Endothelial cell of umbilical vein (primary cell): ENCODE data around the gene SRGAP3. TPM values are rescaled to one million over a fixed set of nuclear protein-coding genes. Genes with fewer than 3 reads are reported as not detected.

Experiments used
- BruUV-seq: library from RNA; stranded (reverse); fragments of 400-500 nt; replicated peaks from 2 replicates; lab custom pipeline; 2021; lab: Mats Ljungman, UMichigan
- CTCF ChIA-PET: fragments of 300-600, 350-600 bp; sonication (Branson Sonifier 250); formaldehyde crosslinking; loops from one replicate; lab custom pipeline; 2021; ENCODE audit warnings: antibody characterized with exemption, inconsistent platforms; lab: Charles Lee
- POLR2A ChIA-PET: fragments of 300-600, 350-600 bp; sonication (Branson Sonifier 250); formaldehyde crosslinking; loops from one replicate; lab custom pipeline; 2021; ENCODE audit warnings: antibody characterized with exemption, inconsistent platforms; lab: Charles Lee
- DNase-seq: peaks from one replicate; pipeline ENCODE4 v3.0.0-alpha.2; 2011; ENCODE audit warnings: low read depth, low spot score
- FAIRE-seq: peaks from 2 replicates; lab custom pipeline; 2011; peaks lifted over from hg19 to GRCh38; lab: Jason Lieb, UNC
- H2AFZ ChIP-seq: 2 replicates; pipeline ENCODE4 v1.6.0; 2012; ENCODE audit warnings: low read depth, low read length, control low read depth, inconsistent platforms
- H3K27ac ChIP-seq: 2 replicates; pipeline ENCODE4 v1.5.1; 2011; ENCODE audit warnings: low read depth, mild to moderate bottlenecking, control low read depth, low read length, moderate library complexity; ENCODE audit not compliant: insufficient read depth
- H3K27me3 ChIP-seq, 2 experiments: 2 replicates each; pipeline versions ENCODE4 v1.6.0 to v1.6.1; 2011; ENCODE audit warnings: low read length in 2 of 2, mixed read lengths in 1 of 2; ENCODE audit not compliant: control insufficient read depth in 2 of 2, insufficient read depth in 2 of 2
- H3K36me3 ChIP-seq, 2 experiments: 2 replicates in 1 of 2; 3 replicates in 1 of 2; pipeline ENCODE4 v1.5.1; 2011; ENCODE audit warnings: low read length in 2 of 2, mild to moderate bottlenecking in 1 of 2, moderate library complexity in 1 of 2; ENCODE audit not compliant: control insufficient read depth in 2 of 2, insufficient read depth in 2 of 2; ENCODE audit errors: extremely low read depth in 1 of 2
- H3K4me1 ChIP-seq: 3 replicates; pipeline ENCODE4 v1.5.1; 2011; ENCODE audit warnings: mild to moderate bottlenecking, low read length; ENCODE audit not compliant: control insufficient read depth, insufficient read depth; ENCODE audit errors: extremely low read depth
- H3K4me2 ChIP-seq: 2 replicates; pipeline ENCODE4 v1.6.1; 2011; ENCODE audit warnings: low read length, control low read depth, mixed read lengths; ENCODE audit not compliant: insufficient read depth
- H3K4me3 ChIP-seq, 3 experiments: fragments of 200-600 bp in 1 of 3; sonication (generic), shearing (Covaris generic) in 1 of 3; replicated peaks in 1 of 3; 2 replicates each; pipeline ENCODE4 v1.5.1; 2011 to 2016; ENCODE audit warnings: control low read depth in 3 of 3, low read length in 3 of 3, mild to moderate bottlenecking in 2 of 3, inconsistent platforms in 1 of 3, low read depth in 1 of 3, moderate library complexity in 1 of 3; ENCODE audit not compliant: insufficient read depth in 1 of 3
- H3K79me2 ChIP-seq: 2 replicates; pipeline ENCODE4 v1.6.0; 2012; ENCODE audit warnings: low read length, inconsistent platforms; ENCODE audit not compliant: control insufficient read depth, insufficient read depth
- H3K9ac ChIP-seq: replicated peaks from 2 replicates; pipeline ENCODE3; 2011; ENCODE audit warnings: low read length, control low read depth; ENCODE audit not compliant: insufficient read depth; ENCODE audit errors: extremely low read depth
- H3K9me1 ChIP-seq: replicated peaks from 3 replicates; pipeline ENCODE4 v1.6.0; 2011; ENCODE audit warnings: mild to moderate bottlenecking, low read length; ENCODE audit not compliant: control insufficient read depth, insufficient read depth; ENCODE audit errors: extremely low read depth
- H3K9me3 ChIP-seq: replicated peaks from 2 replicates; pipeline ENCODE4 v1.5.1; 2012; ENCODE audit warnings: low read length, inconsistent platforms; ENCODE audit not compliant: control insufficient read depth, insufficient read depth
- H4K20me1 ChIP-seq: replicated peaks from 2 replicates; pipeline ENCODE3; 2011; ENCODE audit warnings: mild to moderate bottlenecking, low read length; ENCODE audit not compliant: control insufficient read depth, insufficient read depth; ENCODE audit errors: extremely low read depth
- FOS ChIP-seq: IDR thresholded peaks from 2 replicates; pipeline ENCODE4 v1.6.1; 2011; ENCODE audit warnings: mild to moderate bottlenecking, low read length, moderate library complexity, borderline replicate concordance; ENCODE audit not compliant: insufficient read depth
- GATA2 ChIP-seq: IDR thresholded peaks from 2 replicates; pipeline ENCODE4 v1.7.0; 2011; ENCODE audit warnings: low read depth, mild to moderate bottlenecking, moderate library complexity, mixed read lengths, low read length; ENCODE audit not compliant: insufficient read length, insufficient read depth
- POLR2A ChIP-seq: IDR thresholded peaks from 2 replicates; pipeline ENCODE4 v1.6.1; 2012; ENCODE audit warnings: low read depth, mild to moderate bottlenecking, control low read depth, low read length
- dilution Hi-C: fragments of 300-500 bp; cut with MboI; formaldehyde crosslinking; loops from one replicate; pipeline ENCODE4 v1.15.0; 2019; ENCODE audit warnings: low sequenced_read_pairs; ENCODE audit not compliant: extremely low pct_ligation_motif_present
- intact Hi-C: fragments of 100-400 bp; cut with micrococcal nuclease; formaldehyde crosslinking; loops from one replicate; pipeline ENCODE4 v1.10.0; 2022
- polyA plus RNA-seq, 4 experiments: library from polyadenylated mRNA; depleted of rRNA in 3 of 4; stranded (reverse) in 3 of 4; unstranded in 1 of 4; fragments of >200 nt; gene quantifications; 2 replicates each; pipeline versions ENCODE4 v1.2.1 to v1.2.3, GENCODE V29; 2011 to 2012; ENCODE audit warnings: missing spikeins in 1 of 4
- total RNA-seq: library from RNA; stranded (reverse); gene quantifications from 2 replicates; pipeline ENCODE4 v1.2.3, GENCODE V29; 2021
- TF ChIP-seq, protein P1 (sequence below), 2 donors: IDR thresholded peaks; 1 replicate in 1 of 2; 2 replicates in 1 of 2; pipeline ENCODE4 v1.5.1; 2011; ENCODE audit warnings: low read length in 2 of 2, mild to moderate bottlenecking in 2 of 2, moderate library complexity in 2 of 2, control low read depth in 1 of 2, inconsistent platforms in 1 of 2, low read depth in 1 of 2; ENCODE audit not compliant: insufficient read depth in 1 of 2; ENCODE audit errors: extremely low read depth in 1 of 2

The SRGAP3 gene
- total and polyA plus RNA-seq, 2 donors (not counting 3 experiments of a cell fraction or from before 2014, with no cell fraction given): 0.06 TPM; not detected in 1

DNA sequence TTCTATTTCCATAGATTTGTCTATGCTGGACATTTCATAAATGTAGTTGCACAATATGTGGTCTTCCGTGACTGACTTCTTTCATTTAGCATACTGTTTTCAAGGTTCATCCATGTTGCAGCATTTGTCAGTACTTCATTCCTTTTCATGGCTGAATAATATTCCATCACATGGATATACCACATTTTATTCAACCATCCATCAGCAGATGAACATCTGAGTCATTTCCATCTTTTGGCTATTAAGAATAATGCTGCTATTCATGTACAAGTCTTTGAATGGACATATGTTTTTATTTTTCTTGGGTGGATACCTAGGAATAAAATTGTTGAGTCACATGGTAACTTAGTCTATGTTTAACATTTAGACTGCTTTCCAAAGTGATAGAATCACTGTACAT, 186.9 kb downstream of the SRGAP3 start:
- Histone ChIP-seq H3K9me1 (no peaks in the 10 kb centered on the region), H3K4me1 (no peaks in the 10 kb centered on the region), H3K36me3 (no peaks in the 10 kb centered on the region), H3K27ac (no peak overlapping the region), H3K27me3 (no peaks in the 10 kb centered on the region), H2AFZ (no peak overlapping the region), H3K79me2 (no peaks in the 10 kb centered on the region), H3K9ac (no peak overlapping the region), H3K4me3 (no peak overlapping the region), H3K4me2 (no peak overlapping the region), H3K9me3 (no peaks in the 10 kb centered on the region), H4K20me1 (no peaks in the 10 kb centered on the region)
- CTCF ChIA-PET: interaction anchor here (1.0 kb wide), 1 partner anchor 75 kb away, joined by 3 read pairs; no protein-coding TSS in a partner anchor
- POLR2A ChIA-PET: no interaction called here
- no peak for DNase-seq
- no TSS peak for BruUV-seq
- TF ChIP-seq, protein P1, sequence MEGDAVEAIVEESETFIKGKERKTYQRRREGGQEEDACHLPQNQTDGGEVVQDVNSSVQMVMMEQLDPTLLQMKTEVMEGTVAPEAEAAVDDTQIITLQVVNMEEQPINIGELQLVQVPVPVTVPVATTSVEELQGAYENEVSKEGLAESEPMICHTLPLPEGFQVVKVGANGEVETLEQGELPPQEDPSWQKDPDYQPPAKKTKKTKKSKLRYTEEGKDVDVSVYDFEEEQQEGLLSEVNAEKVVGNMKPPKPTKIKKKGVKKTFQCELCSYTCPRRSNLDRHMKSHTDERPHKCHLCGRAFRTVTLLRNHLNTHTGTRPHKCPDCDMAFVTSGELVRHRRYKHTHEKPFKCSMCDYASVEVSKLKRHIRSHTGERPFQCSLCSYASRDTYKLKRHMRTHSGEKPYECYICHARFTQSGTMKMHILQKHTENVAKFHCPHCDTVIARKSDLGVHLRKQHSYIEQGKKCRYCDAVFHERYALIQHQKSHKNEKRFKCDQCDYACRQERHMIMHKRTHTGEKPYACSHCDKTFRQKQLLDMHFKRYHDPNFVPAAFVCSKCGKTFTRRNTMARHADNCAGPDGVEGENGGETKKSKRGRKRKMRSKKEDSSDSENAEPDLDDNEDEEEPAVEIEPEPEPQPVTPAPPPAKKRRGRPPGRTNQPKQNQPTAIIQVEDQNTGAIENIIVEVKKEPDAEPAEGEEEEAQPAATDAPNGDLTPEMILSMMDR (IDR thresholded peaks at IDR 0.05; ENCODE audit: extremely low read depth in 1 of 2, insufficient read depth in 1 of 2, low read depth in 1 of 2, low read length in 2 of 2): no peak
- TF ChIP-seq POLR2A (no peak), FOS (no peak), GATA2 (no peak)
- dilution Hi-C loops (no loop called here), intact Hi-C loops (no loop called here)
- FAIRE-seq: no peak

DNA sequence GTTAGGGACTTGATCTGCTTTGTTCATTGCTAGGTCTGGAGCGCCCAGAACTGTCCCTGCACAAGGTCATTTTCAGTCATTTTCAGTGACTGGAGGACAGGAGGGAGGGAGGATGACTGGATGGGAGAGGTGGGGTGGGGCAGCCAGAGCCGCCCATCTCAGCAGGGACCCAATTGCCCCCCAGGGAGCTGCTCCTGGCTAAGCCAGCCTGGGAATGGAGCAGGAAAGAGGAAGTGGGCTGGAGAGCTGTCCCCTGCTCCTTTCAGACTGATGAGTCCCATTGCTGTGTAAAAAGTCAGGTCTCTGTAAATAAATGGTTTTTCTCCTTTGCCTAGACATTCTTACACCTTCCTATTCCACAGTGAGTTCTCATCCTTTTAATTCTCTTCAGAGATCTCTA, 187.8 kb downstream of the SRGAP3 start:
- Histone ChIP-seq H3K27me3 (no peaks in the 10 kb centered on the region), H3K9ac (no peak overlapping the region), H3K27ac (no peak overlapping the region), H2AFZ (no peak overlapping the region), H3K79me2 (no peaks in the 10 kb centered on the region), H3K4me2 (no peak overlapping the region), H3K4me3 (no peak overlapping the region), H4K20me1 (no peaks in the 10 kb centered on the region), H3K4me1 (no peaks in the 10 kb centered on the region), H3K36me3 (no peaks in the 10 kb centered on the region), H3K9me1 (no peaks in the 10 kb centered on the region), H3K9me3 (no peaks in the 10 kb centered on the region)
- no peak for DNase-seq
- POLR2A ChIA-PET: no interaction called here
- TF ChIP-seq, protein P1 (IDR thresholded peaks at IDR 0.05; ENCODE audit: extremely low read depth in 1 of 2, insufficient read depth in 1 of 2, low read depth in 1 of 2, low read length in 2 of 2): no peak
- no peak for FAIRE-seq
- CTCF ChIA-PET: no interaction called here
- intact Hi-C loops: no loop called here
- no TSS peak for BruUV-seq
- dilution Hi-C loops: no loop called here
